ENCODE data around the gene CTTNBP2NL.

- TF ChIP-seq CTCF (IDR thresholded peaks at IDR 0.05): no peak
- no peak for TF ChIP-seq ZFX (IDR thresholded peaks at IDR 0.05; ENCODE audit: borderline replicate concordance)
These were observed 15.7 kb upstream of the CTTNBP2NL start for GRCh38 chr1:112380356-112380755.

All from 22Rv1 (cell line).